H1 (cell line): Measurements from ENCODE around the gene PROSER3. TPM values are rescaled to one million over a fixed set of nuclear protein-coding genes. Genes with fewer than 3 reads are reported as not detected.
A peak's percentile ranks its signal among the peaks of the same experiment; 100 is the strongest.

ENCODE experiments used
- CTCF ChIA-PET: fragments of 300-600 bp; sonication (Branson Sonifier 250); formaldehyde crosslinking; loops from one replicate; lab custom pipeline; 2021; ENCODE audit not compliant: partially characterized antibody; lab: Charles Lee
- POLR2A ChIA-PET: fragments of 300-600 bp; sonication (Branson Sonifier 250); formaldehyde crosslinking; loops from one replicate; lab custom pipeline; 2021; ENCODE audit warnings: inconsistent platforms; ENCODE audit not compliant: partially characterized antibody; lab: Charles Lee
- DNase-seq, 2 experiments: peaks; one replicate each; pipeline versions ENCODE4 v3.0.0 to v3.0.0-alpha.2; 2010 to 2022; ENCODE audit warnings: low spot score in 2 of 2, low read depth in 1 of 2, mixed read lengths in 1 of 2
- FAIRE-seq: peaks from 2 replicates; lab custom pipeline; 2011; peaks lifted over from hg19 to GRCh38; lab: Jason Lieb, UNC
- H2AFZ ChIP-seq: 2 replicates; pipeline ENCODE4 v1.8.1; 2012; ENCODE audit warnings: low read length, inconsistent platforms
- H2AK5ac ChIP-seq: 2 replicates; pipeline ENCODE4 v1.6.1; 2013; ENCODE audit warnings: low read depth, low read length
- H2BK120ac ChIP-seq: replicated peaks from 2 replicates; pipeline ENCODE3; 2013; ENCODE audit warnings: low read depth, low read length, inconsistent platforms
- H2BK12ac ChIP-seq: 2 replicates; pipeline ENCODE4 v1.6.1; 2013; ENCODE audit warnings: low read depth, low read length
- H2BK15ac ChIP-seq: 2 replicates; pipeline ENCODE4 v1.6.1; 2013; ENCODE audit warnings: low read length
- H2BK20ac ChIP-seq: 2 replicates; pipeline ENCODE4 v1.6.1; 2013; ENCODE audit warnings: low read length
- H2BK5ac ChIP-seq: 2 replicates; pipeline ENCODE4 v1.6.1; 2013; ENCODE audit warnings: low read depth, low read length
- H3K14ac ChIP-seq: 2 replicates; pipeline ENCODE4 v1.6.1; 2013; ENCODE audit warnings: inconsistent platforms; ENCODE audit not compliant: insufficient read length
- H3K18ac ChIP-seq: 2 replicates; pipeline ENCODE4 v1.6.1; 2013; ENCODE audit warnings: low read length; ENCODE audit errors: extremely low read depth
- H3K23ac ChIP-seq: 2 replicates; pipeline ENCODE4 v1.6.1; 2013; ENCODE audit warnings: inconsistent platforms; ENCODE audit not compliant: insufficient read length
- H3K23me2 ChIP-seq: 2 replicates; pipeline ENCODE4 v1.6.1; 2013; ENCODE audit warnings: low read depth, low read length
- H3K27ac ChIP-seq: 2 replicates; pipeline ENCODE4 v1.6.1; 2011; ENCODE audit warnings: low read depth, low read length, inconsistent platforms
- H3K27me3 ChIP-seq, 4 experiments: replicated peaks in 1 of 4; 1 replicate in 1 of 4; 2 replicates in 3 of 4; pipeline versions ENCODE4 v1.6.1 to v1.8.1; 2011 to 2013; ENCODE audit warnings: low read length in 3 of 4, mild to moderate bottlenecking in 3 of 4, inconsistent platforms in 2 of 4, mixed read lengths in 2 of 4, moderate library complexity in 1 of 4; ENCODE audit not compliant: control insufficient read depth in 3 of 4, insufficient read depth in 3 of 4; ENCODE audit errors: extremely low read depth in 1 of 4
- H3K36me3 ChIP-seq, 4 experiments: 2 replicates each; pipeline versions ENCODE4 v1.6.1 to v1.8.1; 2011 to 2013; ENCODE audit warnings: mild to moderate bottlenecking in 4 of 4, low read length in 3 of 4, moderate library complexity in 2 of 4, control low read depth in 1 of 4, inconsistent platforms in 1 of 4; ENCODE audit not compliant: insufficient read depth in 4 of 4, control insufficient read depth in 2 of 4
- H3K4ac ChIP-seq: replicated peaks from 2 replicates; pipeline ENCODE3; 2013; ENCODE audit warnings: low read length, low read depth, mixed read lengths, inconsistent platforms; ENCODE audit not compliant: insufficient read length
- H3K4me1 ChIP-seq, 4 experiments: replicated peaks in 1 of 4; 1 replicate in 1 of 4; 2 replicates in 3 of 4; pipeline versions ENCODE4 v1.6.1 to v1.8.1; 2011 to 2013; ENCODE audit warnings: low read length in 3 of 4, inconsistent platforms in 2 of 4, mixed read lengths in 1 of 4; ENCODE audit not compliant: insufficient read depth in 4 of 4, control insufficient read depth in 3 of 4
- H3K4me2 ChIP-seq, 2 experiments: 2 replicates each; pipeline versions ENCODE4 v1.6.1 to v1.8.1; 2011 to 2013; ENCODE audit warnings: low read depth in 2 of 2, low read length in 2 of 2, control low read depth in 1 of 2, inconsistent platforms in 1 of 2, mild to moderate bottlenecking in 1 of 2; ENCODE audit not compliant: insufficient read depth in 1 of 2
- H3K4me3 ChIP-seq, 4 experiments: fragments of 200-600, 300-600 bp in 1 of 4; sonication (generic), shearing (Covaris generic), sonication (Bioruptor Twin) in 1 of 4; 2 replicates each; pipeline versions ENCODE4 v1.5.1 to v1.8.1; 2011 to 2016; ENCODE audit warnings: low read length in 4 of 4, low read depth in 3 of 4, control low read depth in 2 of 4, inconsistent platforms in 2 of 4, mild to moderate bottlenecking in 2 of 4, mixed read lengths in 1 of 4, moderate library complexity in 1 of 4; ENCODE audit not compliant: insufficient read depth in 2 of 4; ENCODE audit errors: extremely low read depth in 1 of 4
- H3K56ac ChIP-seq: replicated peaks from 2 replicates; pipeline ENCODE3; 2013; ENCODE audit warnings: low read depth, mild to moderate bottlenecking, mixed read lengths, low read length, inconsistent platforms; ENCODE audit not compliant: insufficient read length
- H3K79me1 ChIP-seq: 2 replicates; pipeline ENCODE4 v1.6.1; 2013; ENCODE audit warnings: low read depth, low read length, control low read depth
- H3K79me2 ChIP-seq, 2 experiments: 2 replicates each; pipeline versions ENCODE4 v1.6.1 to v1.8.1; 2012 to 2013; ENCODE audit warnings: low read length in 2 of 2, mild to moderate bottlenecking in 2 of 2, inconsistent platforms in 1 of 2; ENCODE audit not compliant: insufficient read depth in 2 of 2, control insufficient read depth in 1 of 2
- H3K9ac ChIP-seq, 4 experiments: replicated peaks in 1 of 4; 1 replicate in 1 of 4; 2 replicates in 3 of 4; pipeline versions ENCODE4 v1.6.1 to v1.8.1; 2011 to 2013; ENCODE audit warnings: low read depth in 3 of 4, low read length in 3 of 4, control low read depth in 2 of 4, mild to moderate bottlenecking in 2 of 4, moderate library complexity in 2 of 4, inconsistent platforms in 1 of 4; ENCODE audit errors: extremely low read depth in 1 of 4
- H3K9me3 ChIP-seq, 2 experiments: 2 replicates each; pipeline versions ENCODE4 v1.6.1 to v1.8.1; 2012 to 2013; ENCODE audit warnings: mild to moderate bottlenecking in 2 of 2, moderate library complexity in 2 of 2, control low read depth in 1 of 2, inconsistent platforms in 1 of 2, low read depth in 1 of 2, low read length in 1 of 2, mixed read lengths in 1 of 2; ENCODE audit not compliant: insufficient read depth in 2 of 2
- H4K20me1 ChIP-seq, 2 experiments: replicated peaks in 1 of 2; 2 replicates each; pipeline versions ENCODE3 to v1.8.1; 2011 to 2013; ENCODE audit warnings: inconsistent platforms in 2 of 2, low read length in 2 of 2, mild to moderate bottlenecking in 1 of 2; ENCODE audit not compliant: insufficient read depth in 2 of 2, control insufficient read depth in 1 of 2
- H4K5ac ChIP-seq: 2 replicates; pipeline ENCODE4 v1.6.1; 2013; ENCODE audit warnings: low read length, low read depth, mixed read lengths, inconsistent platforms; ENCODE audit not compliant: insufficient read length
- H4K8ac ChIP-seq: 2 replicates; pipeline ENCODE4 v1.8.0; 2013; ENCODE audit warnings: mild to moderate bottlenecking, moderate library complexity, low read length, inconsistent platforms; ENCODE audit not compliant: insufficient read depth; ENCODE audit errors: extremely low read depth
- H4K91ac ChIP-seq: replicated peaks from 2 replicates; pipeline ENCODE3; 2013; ENCODE audit warnings: low read length, mixed read lengths, inconsistent platforms; ENCODE audit not compliant: insufficient read length
- KDM1A ChIP-seq: fragments of 200-600, 300-600 bp; sonication (generic); IDR thresholded peaks from 2 replicates; pipeline ENCODE4 v1.7.1; 2016; ENCODE audit warnings: mild to moderate bottlenecking, low read length, borderline replicate concordance
- SP2 ChIP-seq: IDR thresholded peaks from 2 replicates; pipeline ENCODE4 v1.6.1; 2012; ENCODE audit warnings: mild to moderate bottlenecking, low read length, inconsistent platforms
- WGBS, 2 experiments: shearing (Covaris generic) in 1 of 2; methylation state at CpG; one replicate each; pipeline versions ENCODE4 v1.1.6 to v1.1.7; 2013 to 2015; ENCODE audit warnings: low lambda C conversion rate in 2 of 2, mixed read lengths in 2 of 2, inconsistent platforms in 1 of 2, low coverage in 1 of 2, missing lambda C conversion rate in 1 of 2; ENCODE audit not compliant: insufficient replicate concordance in 2 of 2, insufficient coverage in 1 of 2, insufficient read length in 1 of 2; ENCODE audit errors: extremely low coverage in 1 of 2, missing lambda C conversion rate in 1 of 2; 5-methylcytosine and 5-hydroxymethylcytosine counted together
- polyA plus RNA-seq, 7 experiments: library from polyadenylated mRNA; depleted of rRNA in 3 of 7; stranded (reverse) in 5 of 7; unstranded in 2 of 7; fragments of >200 nt in 5 of 7; fragments of 200-250 nt in 2 of 7; gene quantifications; 1 replicate in 5 of 7; 2 replicates in 1 of 7; 4 replicates in 1 of 7; pipeline versions ENCODE4 v1.2.1 to v1.2.3, GENCODE V29; 2011 to 2013; ENCODE audit warnings: missing spikeins in 2 of 7, mixed read lengths in 2 of 7
- total RNA-seq: library from RNA; stranded (reverse); fragmentation: NEBNext Ultra II Directional; extraction: Animal tissue kit (Norgen Biotek cat#: 25700); gene quantifications from 2 replicates; pipeline ENCODE4 v1.2.1, GENCODE V29; 2021

PROSER3 gene
- total and polyA plus RNA-seq, 2 of the 8 experiments (the other 6 are each of a cell fraction or from before 2014, with no cell fraction given) = 17.8 to 28.9 TPM

- 0 out of 2 replicates have a peak overlapping the region, but pooled peaks have one; percentile 55 for H2BK5ac ChIP-seq
- H3K27ac ChIP-seq = no peak overlapping the region
- no peak overlapping the region for H4K5ac ChIP-seq
- H3K4me1 ChIP-seq = peaks cover 0 to 22% (median 17%) of the 10 kb centered on the region in 4 experiments; a peak in 6 of 7 replicates
- H3K79me1 ChIP-seq = no peaks in the 10 kb centered on the region; the same call in 1 of the 2 replicates
- peak overlapping the region; percentile 19 for H3K4ac ChIP-seq
- H2BK120ac ChIP-seq = no peak overlapping the region
- WGBS, 2 experiments = 53% methylated on average over 12 of the region's 13 CpGs; no CpG with 5 or more reads in 1 of the 2 experiments
- H3K9ac ChIP-seq = no peak overlapping the region
- no peak overlapping the region for H2AK5ac ChIP-seq
- no peak overlapping the region for H4K8ac ChIP-seq
- H3K23ac ChIP-seq = no peak overlapping the region
- no peak overlapping the region for H4K91ac ChIP-seq
- H3K36me3 ChIP-seq = no peaks in the 10 kb centered on the region
- no peaks in the 10 kb centered on the region for H3K79me2 ChIP-seq
- no peak overlapping the region; the same call in 1 of the 2 replicates for H3K18ac ChIP-seq
- no peak overlapping the region for H3K14ac ChIP-seq
- H2BK15ac ChIP-seq = peak overlapping the region; percentile 96; the same call in 1 of the 2 replicates
- peaks cover 0 to 1% of the 10 kb centered on the region in 2 experiments for H4K20me1 ChIP-seq
- H2AFZ ChIP-seq = no peak overlapping the region
- H3K4me3 ChIP-seq = peak overlapping the region; percentile 34 to 83 (median 68)
- ChIA-PET CTCF (interaction anchor here (0.9 to 1.5 kb wide), 4 partner anchors 9 to 32 kb away, joined by 3 to 4 read pairs (median 3); partner anchors contain the start of gene HSPB6), POLR2A (interaction anchor here (0.6 to 3.1 kb wide), 6 partner anchors 8 to 109 kb away, joined by 3 to 11 read pairs (median 4); partner anchors contain the start of genes LIN37, PSENEN and U2AF1L4)
- TF ChIP-seq SP2 (no peak), KDM1A (peak; percentile 78; the same call in 1 of the 2 replicates)
- no peaks in the 10 kb centered on the region for H3K9me3 ChIP-seq
- H3K4me2 ChIP-seq = peak overlapping the region; percentile 63 to 82
- FAIRE-seq (no peak), DNase-seq (no peak)
- H3K23me2 ChIP-seq = peaks cover 4% of the 10 kb centered on the region; the same call in 1 of the 2 replicates
- no peak overlapping the region for H3K56ac ChIP-seq
- peak overlapping the region; percentile 0; the same call in 1 of the 2 replicates for H2BK12ac ChIP-seq
- 0 out of 2 replicates have a peak overlapping the region, but pooled peaks have one; percentile 23 for H2BK20ac ChIP-seq
- H3K27me3 ChIP-seq = peaks cover 0 to 9% (median 7%) of the 10 kb centered on the region in 4 experiments; a peak in 3 of 7 replicates
Measured at GRCh38 chr19:35776102-35776788, 18.3 kb downstream of the PROSER3 start.
